B cell (primary cell): Measurements from ENCODE around the gene NYAP2.

ENCODE experiments used
- CTCF ChIP-seq: fragments of 200-600 bp; IDR thresholded peaks from one replicate; pipeline ENCODE4 v1.8.0; 2022; ENCODE audit warnings: antibody characterized with exemption, mild to moderate bottlenecking
- EZH2 ChIP-seq: IDR thresholded peaks from 2 replicates; pipeline ENCODE4 v1.6.1; 2012; ENCODE audit warnings: borderline replicate concordance, low read depth, mild to moderate bottlenecking, moderate library complexity, low read length; ENCODE audit not compliant: insufficient read depth, poor library complexity, severe bottlenecking

DNA sequence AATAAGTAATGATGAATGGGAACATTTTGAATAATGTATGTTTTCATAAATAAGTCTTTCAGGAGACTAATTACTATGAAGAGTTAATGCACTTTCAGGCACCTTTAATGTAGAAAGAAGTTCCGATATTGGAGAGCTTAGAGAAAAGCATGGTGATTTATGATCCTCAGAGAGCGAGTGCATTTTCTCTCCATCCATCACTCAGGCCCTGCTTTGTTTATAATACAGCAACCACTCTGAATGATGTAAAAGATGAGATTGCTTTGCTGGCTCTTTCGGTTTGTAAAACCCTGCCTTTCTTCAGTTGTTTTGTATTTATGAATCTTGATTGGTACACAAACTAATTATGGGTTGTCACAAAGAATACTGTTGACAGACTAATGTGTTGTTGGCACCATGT lies 132.0 kb downstream of the NYAP2 start:
- no peak for TF ChIP-seq CTCF
- no peak for TF ChIP-seq EZH2
